ENCODE data around the gene KRT75.

DNA sequence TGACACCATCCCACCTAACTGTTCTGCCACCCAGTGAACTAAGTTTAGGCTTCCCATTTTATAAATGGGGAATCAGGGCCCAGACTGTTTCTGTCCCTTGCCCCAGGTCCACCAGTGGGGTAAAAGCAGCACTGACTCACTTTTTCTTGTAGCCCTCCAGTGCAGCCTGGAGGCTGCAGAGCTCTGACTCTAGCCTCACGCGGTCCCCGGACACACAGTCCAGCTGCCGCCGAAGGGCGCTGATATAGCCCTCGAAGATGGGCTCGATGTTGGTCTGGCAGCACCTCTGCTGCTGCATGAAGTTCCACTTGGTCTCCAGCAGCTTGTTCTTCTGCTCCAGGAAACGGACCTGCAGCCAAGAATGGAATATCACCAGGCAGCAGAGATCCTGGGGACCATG, 30.6 kb downstream of the KRT75 start:
- TF ChIP-seq, protein P1, sequence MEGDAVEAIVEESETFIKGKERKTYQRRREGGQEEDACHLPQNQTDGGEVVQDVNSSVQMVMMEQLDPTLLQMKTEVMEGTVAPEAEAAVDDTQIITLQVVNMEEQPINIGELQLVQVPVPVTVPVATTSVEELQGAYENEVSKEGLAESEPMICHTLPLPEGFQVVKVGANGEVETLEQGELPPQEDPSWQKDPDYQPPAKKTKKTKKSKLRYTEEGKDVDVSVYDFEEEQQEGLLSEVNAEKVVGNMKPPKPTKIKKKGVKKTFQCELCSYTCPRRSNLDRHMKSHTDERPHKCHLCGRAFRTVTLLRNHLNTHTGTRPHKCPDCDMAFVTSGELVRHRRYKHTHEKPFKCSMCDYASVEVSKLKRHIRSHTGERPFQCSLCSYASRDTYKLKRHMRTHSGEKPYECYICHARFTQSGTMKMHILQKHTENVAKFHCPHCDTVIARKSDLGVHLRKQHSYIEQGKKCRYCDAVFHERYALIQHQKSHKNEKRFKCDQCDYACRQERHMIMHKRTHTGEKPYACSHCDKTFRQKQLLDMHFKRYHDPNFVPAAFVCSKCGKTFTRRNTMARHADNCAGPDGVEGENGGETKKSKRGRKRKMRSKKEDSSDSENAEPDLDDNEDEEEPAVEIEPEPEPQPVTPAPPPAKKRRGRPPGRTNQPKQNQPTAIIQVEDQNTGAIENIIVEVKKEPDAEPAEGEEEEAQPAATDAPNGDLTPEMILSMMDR (IDR thresholded peaks at IDR 0.05), result no peak
- no peak for TF ChIP-seq POLR2A (IDR thresholded peaks at IDR 0.05)

Data from right lobe of liver (tissue), 4 donors.